A549 (cell line): ENCODE data around the gene BCL11B.

ENCODE experiments used
- CTCF ChIP-seq: fragments of >200 bp; sonication (Bioruptor Twin); formaldehyde crosslinking; IDR thresholded peaks from 3 replicates; pipeline ENCODE4 v1.5.1; 2016
- E2F6 ChIP-seq: IDR thresholded peaks from 2 replicates; pipeline ENCODE4 v1.6.1; 2012; ENCODE audit warnings: low read depth, borderline replicate concordance
- ELK1 ChIP-seq: fragments of 150-350 bp; IDR thresholded peaks from 2 replicates; pipeline ENCODE4 v1.6.1; 2014; ENCODE audit warnings: low read depth, mild to moderate bottlenecking, low read length
- EP300 ChIP-seq, 2 experiments: fragments of >200 bp; sonication (Bioruptor Twin); formaldehyde crosslinking; IDR thresholded peaks; 2 replicates in 1 of 2; 3 replicates in 1 of 2; pipeline ENCODE4 v1.6.1; 2016 to 2017
- FOSL2 ChIP-seq, 2 experiments: fragments of 450-650 bp in 1 of 2; fragments of >200 bp in 1 of 2; sonication (Bioruptor Twin) in 1 of 2; formaldehyde crosslinking; IDR thresholded peaks; 2 replicates each; pipeline versions ENCODE4 v1.5.0 to v1.6.1; 2016 to 2020; ENCODE audit warnings: mild to moderate bottlenecking in 1 of 2, moderate library complexity in 1 of 2
- KDM1A ChIP-seq: fragments of 200-600 bp; sonication (generic); IDR thresholded peaks from 2 replicates; pipeline ENCODE4 v1.6.1; 2016; ENCODE audit warnings: low read depth, mild to moderate bottlenecking
- MAX ChIP-seq: IDR thresholded peaks from 2 replicates; pipeline ENCODE4 v1.6.1; 2012
- POLR2A ChIP-seq: IDR thresholded peaks from 2 replicates; pipeline ENCODE4 v1.6.1; 2012; ENCODE audit warnings: mild to moderate bottlenecking, low read length
- POLR2AphosphoS2 ChIP-seq: conservative IDR thresholded peaks from 2 replicates; pipeline ENCODE4 v1.6.1; 2012; ENCODE audit warnings: low read length, improper control_type of control experiment, inconsistent platforms
- RAD21 ChIP-seq, 2 experiments: fragments of >200 bp in 1 of 2; sonication (Bioruptor Twin) in 1 of 2; formaldehyde crosslinking in 1 of 2; IDR thresholded peaks in 1 of 2; conservative IDR thresholded peaks in 1 of 2; 2 replicates in 1 of 2; 3 replicates in 1 of 2; pipeline ENCODE4 v1.6.1; 2012 to 2018; ENCODE audit warnings: inconsistent platforms in 1 of 2
- REST ChIP-seq: fragments of 200-600 bp; sonication (generic); IDR thresholded peaks from 2 replicates; pipeline ENCODE4 v1.6.1; 2016; ENCODE audit warnings: antibody characterized with exemption, mild to moderate bottlenecking, moderate library complexity
- SMC3 ChIP-seq: fragments of >200 bp; sonication (Bioruptor Twin); formaldehyde crosslinking; IDR thresholded peaks from 3 replicates; pipeline ENCODE4 v1.6.1; 2018; ENCODE audit warnings: inconsistent platforms
- USF2 ChIP-seq: fragments of 450-650 bp; IDR thresholded peaks from 2 replicates; pipeline ENCODE4 v1.6.1; 2014; ENCODE audit warnings: antibody characterized with exemption

- no peak for TF ChIP-seq CTCF
- no peak for TF ChIP-seq EP300 (IDR thresholded peaks at IDR 0.05)
- TF ChIP-seq POLR2A = no peak
- TF ChIP-seq E2F6 = no peak
- TF ChIP-seq FOSL2 (IDR thresholded peaks at IDR 0.05) = no peak
- no peak for TF ChIP-seq FOSL2 (CRISPR knock-in tag; IDR thresholded peaks at IDR 0.05)
- TF ChIP-seq REST = no peak
- no peak for TF ChIP-seq USF2
- TF ChIP-seq MAX = no peak
- TF ChIP-seq POLR2AphosphoS2 = no peak
- no peak for TF ChIP-seq ELK1
- no peak for TF ChIP-seq SMC3
- TF ChIP-seq RAD21 (conservative IDR thresholded peaks at IDR 0.05 in 1 of 2, IDR thresholded peaks at IDR 0.05 in 1 of 2) = no peak
- no peak for TF ChIP-seq KDM1A
These were observed 40.7 kb downstream of the BCL11B start for GRCh38 chr14:99231161-99231849.
